ENCODE results near the gene DNAH11. TPM values are rescaled to one million over a fixed set of nuclear protein-coding genes. Genes with fewer than 3 reads are reported as not detected.

The DNAH11 gene
- total RNA-seq, 3 donors from 2014 or later: 0.32 to 2.2 (median 0.33) TPM

GRCh38 chr7:21945454-21946221 is 402.8 kb downstream of the DNAH11 start, which contains the start of gene CDCA7L:
TSS of gene CDCA7L (minus strand) at chr7:21945899. CDS start at chr7:21945804, 95 bp downstream.
- H3K4me1 ChIP-seq: no peaks in the 10 kb centered on the region
- peak in 2 of 3 donors; percentile 19 to 34 for TF ChIP-seq POLR2AphosphoS5 (IDR thresholded peaks at IDR 0.05)
- TF ChIP-seq, protein P1, sequence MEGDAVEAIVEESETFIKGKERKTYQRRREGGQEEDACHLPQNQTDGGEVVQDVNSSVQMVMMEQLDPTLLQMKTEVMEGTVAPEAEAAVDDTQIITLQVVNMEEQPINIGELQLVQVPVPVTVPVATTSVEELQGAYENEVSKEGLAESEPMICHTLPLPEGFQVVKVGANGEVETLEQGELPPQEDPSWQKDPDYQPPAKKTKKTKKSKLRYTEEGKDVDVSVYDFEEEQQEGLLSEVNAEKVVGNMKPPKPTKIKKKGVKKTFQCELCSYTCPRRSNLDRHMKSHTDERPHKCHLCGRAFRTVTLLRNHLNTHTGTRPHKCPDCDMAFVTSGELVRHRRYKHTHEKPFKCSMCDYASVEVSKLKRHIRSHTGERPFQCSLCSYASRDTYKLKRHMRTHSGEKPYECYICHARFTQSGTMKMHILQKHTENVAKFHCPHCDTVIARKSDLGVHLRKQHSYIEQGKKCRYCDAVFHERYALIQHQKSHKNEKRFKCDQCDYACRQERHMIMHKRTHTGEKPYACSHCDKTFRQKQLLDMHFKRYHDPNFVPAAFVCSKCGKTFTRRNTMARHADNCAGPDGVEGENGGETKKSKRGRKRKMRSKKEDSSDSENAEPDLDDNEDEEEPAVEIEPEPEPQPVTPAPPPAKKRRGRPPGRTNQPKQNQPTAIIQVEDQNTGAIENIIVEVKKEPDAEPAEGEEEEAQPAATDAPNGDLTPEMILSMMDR (IDR thresholded peaks at IDR 0.05): no peak
- intact Hi-C loops (cut with DNase I; ENCODE audit: low total_unique reads): loop anchor here (2.0 kb wide), 1 partner anchor 25 kb away; no protein-coding TSS in a partner anchor

GRCh38 chr7:21946222-21946709 is 403.4 kb downstream of the DNAH11 start:
- TF ChIP-seq POLR2AphosphoS5 (IDR thresholded peaks at IDR 0.05) (no peak), POLR2A (IDR thresholded peaks at IDR 0.05) (no peak)
- TF ChIP-seq, protein P1 (IDR thresholded peaks at IDR 0.05): no peak
- H3K9me3 ChIP-seq: no peaks in the 10 kb centered on the region
- H3K27me3 ChIP-seq: no peaks in the 10 kb centered on the region
- peak in 1 of 2 donors; percentile 71 for DNase-seq (ENCODE audit: low spot score in 2 of 2)
- peak overlapping the region; percentile 67 to 82 (median 74) for H3K4me3 ChIP-seq
- H3K4me1 ChIP-seq: no peaks in the 10 kb centered on the region
- H3K27ac ChIP-seq: peak overlapping the region; percentile 81 to 91
- no peaks in the 10 kb centered on the region for H3K36me3 ChIP-seq
- intact Hi-C loops (cut with DNase I; ENCODE audit: low total_unique reads): no loop called here

More at GRCh38 chr7:21945454-21946221, 402.8 kb downstream of the DNAH11 start, which contains the start of gene CDCA7L:
- Histone ChIP-seq H3K27ac (peak within 1 kb of the TSS; percentile 81 to 91), H3K4me3 (peak within 1 kb of the TSS; percentile 67 to 82 (median 74)), H3K9me3 (no peaks in the 10 kb centered on the region), H3K36me3 (no peaks in the 10 kb centered on the region), H3K27me3 (no peaks in the 10 kb centered on the region)
- DNase-seq (ENCODE audit: low spot score in 2 of 2): peak; percentile 37 to 77

DNA sequence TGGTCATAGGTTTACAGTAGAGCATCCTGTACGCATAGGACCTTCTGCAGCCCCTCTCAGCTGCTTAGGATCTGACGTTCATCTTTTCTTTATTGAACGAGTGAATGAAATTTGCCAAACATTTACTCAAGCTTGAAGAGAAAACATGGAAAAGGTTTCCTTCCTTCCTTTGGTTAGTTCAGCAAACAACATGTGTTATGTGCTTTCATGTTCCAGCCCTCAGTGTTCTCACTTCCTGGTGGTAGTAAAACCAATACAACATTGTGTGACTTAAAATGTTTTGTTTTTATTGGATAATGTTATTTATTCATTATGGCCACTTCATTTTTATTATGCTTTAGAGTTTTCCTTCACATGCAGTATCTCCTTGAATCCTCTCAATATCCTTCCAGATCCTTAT is 404.2 kb downstream of the DNAH11 start:
- no peak for DNase-seq (ENCODE audit: low spot score in 2 of 2)
- TF ChIP-seq POLR2AphosphoS5 (IDR thresholded peaks at IDR 0.05) (no peak), POLR2A (IDR thresholded peaks at IDR 0.05) (no peak)
- TF ChIP-seq, protein P1 (IDR thresholded peaks at IDR 0.05): no peak
- Histone ChIP-seq H3K27ac (no peak overlapping the region), H3K9me3 (no peaks in the 10 kb centered on the region), H3K27me3 (no peaks in the 10 kb centered on the region), H3K4me3 (no peak overlapping the region), H3K36me3 (no peaks in the 10 kb centered on the region), H3K4me1 (no peaks in the 10 kb centered on the region)
- intact Hi-C loops (cut with DNase I; ENCODE audit: low total_unique reads): no loop called here

DNA sequence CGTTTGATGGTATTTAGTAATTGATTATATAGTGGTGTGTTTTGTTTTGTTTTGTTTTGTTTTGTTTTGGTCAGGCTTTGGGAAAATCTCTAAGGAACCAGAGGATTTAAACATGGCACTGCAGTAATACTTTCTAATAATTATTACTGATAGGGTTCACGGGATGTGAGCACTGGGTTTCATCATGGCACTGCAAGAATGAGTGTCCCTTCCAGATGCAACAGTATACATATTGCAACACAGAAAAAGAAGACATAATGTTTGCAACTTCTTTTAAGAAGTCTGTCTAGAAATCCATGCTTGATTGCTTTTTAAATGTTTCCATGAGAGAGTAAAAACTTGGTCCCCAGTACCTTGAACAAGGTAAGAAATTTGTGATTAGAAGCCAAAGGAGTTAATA is 405.1 kb downstream of the DNAH11 start:
- Histone ChIP-seq H3K36me3 (no peaks in the 10 kb centered on the region), H3K4me1 (no peaks in the 10 kb centered on the region), H3K27ac (no peak overlapping the region), H3K27me3 (no peaks in the 10 kb centered on the region), H3K4me3 (no peak overlapping the region), H3K9me3 (no peaks in the 10 kb centered on the region)
- TF ChIP-seq POLR2AphosphoS5 (IDR thresholded peaks at IDR 0.05) (no peak), POLR2A (IDR thresholded peaks at IDR 0.05) (no peak)
- TF ChIP-seq, protein P1 (IDR thresholded peaks at IDR 0.05): no peak
- intact Hi-C loops (cut with DNase I; ENCODE audit: low total_unique reads): no loop called here
- DNase-seq (ENCODE audit: low spot score in 2 of 2): no peak

DNA sequence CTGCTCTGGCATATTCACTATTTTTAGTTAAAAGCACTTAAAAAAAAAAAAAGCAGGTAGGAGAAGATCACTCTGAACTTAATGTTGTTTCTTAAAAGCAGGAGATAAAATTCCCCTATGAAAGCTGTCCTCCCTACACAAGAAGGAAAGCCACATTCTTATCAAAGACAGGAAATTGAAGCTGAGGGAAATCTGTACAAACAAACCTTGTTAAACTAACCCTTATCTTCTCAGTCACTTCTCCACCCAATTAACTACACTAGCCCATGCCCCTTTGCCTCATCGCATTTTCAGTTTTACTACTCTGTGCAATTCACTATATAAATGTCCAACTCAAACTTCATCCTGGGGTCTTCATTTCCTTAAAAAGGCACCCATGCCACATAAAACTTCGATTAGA is 405.5 kb downstream of the DNAH11 start:
- no peaks in the 10 kb centered on the region for H3K4me1 ChIP-seq
- H3K27me3 ChIP-seq: no peaks in the 10 kb centered on the region
- no peak overlapping the region for H3K4me3 ChIP-seq
- H3K9me3 ChIP-seq: no peaks in the 10 kb centered on the region
- H3K27ac ChIP-seq: no peak overlapping the region
- no peak for DNase-seq (ENCODE audit: low spot score in 2 of 2)
- intact Hi-C loops (cut with DNase I; ENCODE audit: low total_unique reads): no loop called here
- TF ChIP-seq POLR2AphosphoS5 (IDR thresholded peaks at IDR 0.05): no peak
- no peak for TF ChIP-seq POLR2A (IDR thresholded peaks at IDR 0.05)
- TF ChIP-seq, protein P1 (IDR thresholded peaks at IDR 0.05): no peak
- H3K36me3 ChIP-seq: no peaks in the 10 kb centered on the region
